Esophagus squamous epithelium (tissue), 5 donors: ENCODE data around the gene HMCN2. TPM values are rescaled to one million over a fixed set of nuclear protein-coding genes. Genes with fewer than 3 reads are reported as not detected.

ENCODE experiments used
- DNase-seq: peaks from one replicate; lab custom pipeline; 2025; lab: John Stamatoyannopoulos, UW
- H3K27ac ChIP-seq, 4 donors: fragments of 200-600 bp; sonication (generic); one replicate each; pipeline ENCODE4 v1.5.1; 2016 to 2019; ENCODE audit warnings: mild to moderate bottlenecking in 1 of 4
- H3K27me3 ChIP-seq, 4 donors: fragments of 200-600 bp; sonication (generic); 1 replicate in 3 of 4; 2 replicates in 1 of 4; pipeline versions ENCODE4 v1.5.1 to v1.6.0; 2017 to 2021; ENCODE audit warnings: antibody characterized with exemption in 1 of 4
- H3K36me3 ChIP-seq, 3 donors: fragments of 200-600 bp; sonication (generic); one replicate each; pipeline ENCODE4 v1.5.1; 2016 to 2019
- H3K4me1 ChIP-seq, 3 donors: fragments of 200-600 bp; sonication (generic); one replicate each; pipeline ENCODE4 v1.5.1; 2017 to 2019
- H3K4me3 ChIP-seq, 4 donors: fragments of 200-600 bp; sonication (generic); 1 replicate in 3 of 4; 2 replicates in 1 of 4; pipeline ENCODE4 v1.5.1; 2016 to 2019; ENCODE audit warnings: mild to moderate bottlenecking in 2 of 4, moderate library complexity in 1 of 4
- H3K9me3 ChIP-seq, 3 donors: fragments of 200-600 bp; sonication (generic); one replicate each; pipeline ENCODE4 v1.5.1; 2016 to 2019
- POLR2A ChIP-seq, 4 donors: fragments of 450-650 bp; IDR thresholded peaks; one replicate each; pipeline ENCODE4 v1.6.1; 2017; ENCODE audit warnings: antibody characterized with exemption in 4 of 4, mild to moderate bottlenecking in 4 of 4, moderate library complexity in 3 of 4
- WGBS, 2 donors: methylation state at CpG; one replicate each; pipeline ENCODE4 v1.1.5; 2018; 5-methylcytosine and 5-hydroxymethylcytosine counted together
- intact Hi-C: fragments of 100-400 bp; cut with DNase I; formaldehyde crosslinking; loops from one replicate; pipeline ENCODE4 v1.15.0; 2022
- total RNA-seq, 4 donors: library from RNA; depleted of rRNA; stranded (reverse); fragments of >200 nt; gene quantifications; one replicate each; pipeline ENCODE4 v1.1.0, GENCODE V29; 2016
- TF ChIP-seq, protein P1 (sequence below), 6 experiments: fragments of 450-650 bp in 4 of 6; fragments of 200-600 bp in 2 of 6; sonication (generic) in 2 of 6; IDR thresholded peaks; one replicate each; pipeline ENCODE4 v1.5.1; 2016 to 2019; ENCODE audit warnings: antibody characterized with exemption in 6 of 6, mild to moderate bottlenecking in 4 of 6, moderate library complexity in 4 of 6
- donor health status: DM: yes; HTN: yes; CAD: no.

The HMCN2 gene
- total RNA-seq, 4 donors from 2014 or later: 0.53 to 4.8 (median 0.78) TPM

DNA sequence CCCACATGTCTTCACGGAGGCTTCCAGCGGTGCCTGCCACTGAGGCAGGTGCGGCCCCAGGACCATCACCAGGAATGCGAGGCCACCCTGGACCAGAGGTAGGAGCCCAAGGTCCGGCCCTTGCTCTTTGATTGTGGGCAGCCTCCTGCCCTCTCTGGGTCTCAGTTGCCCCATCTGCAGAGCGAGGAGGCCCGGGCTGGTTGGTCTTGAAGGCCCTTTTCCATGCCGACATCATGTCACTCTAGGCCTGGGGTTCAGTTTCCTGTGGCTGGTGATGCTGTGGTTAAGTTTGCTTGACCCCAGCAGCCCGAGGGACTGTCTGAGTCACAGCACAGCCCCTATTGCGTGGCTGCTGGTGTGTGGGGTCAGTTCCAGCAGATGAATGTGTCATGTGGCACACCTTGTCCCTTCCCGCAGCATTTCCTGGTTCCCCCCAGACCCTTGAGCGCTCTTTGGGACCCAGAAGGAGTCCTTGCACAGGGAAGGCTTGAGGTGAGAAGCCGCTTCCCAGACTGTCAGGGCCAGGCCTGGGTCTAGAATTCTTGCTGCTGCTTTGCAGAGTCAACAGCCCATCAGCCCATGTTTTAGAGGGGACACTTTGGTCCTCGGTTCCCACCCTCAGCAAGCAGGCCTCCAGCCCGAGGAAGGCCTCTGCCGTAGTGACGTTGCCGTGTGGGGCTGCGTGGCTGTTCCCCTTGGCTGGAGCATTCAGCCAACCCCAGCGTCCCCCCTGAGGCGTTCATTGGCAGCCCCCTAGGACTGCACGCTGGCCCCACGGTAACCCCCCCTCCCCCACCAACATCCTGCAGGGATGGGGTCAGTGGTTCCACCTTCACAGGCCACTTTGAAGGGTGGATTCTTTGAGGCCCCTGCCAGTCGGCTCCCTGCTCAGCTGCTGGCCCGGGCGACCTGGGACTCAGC, 31.0 kb upstream of the HMCN2 start:
- intact Hi-C loops: loop anchor here (10.0 kb wide), 1 partner anchor 350 kb away; no protein-coding TSS in a partner anchor
- Histone ChIP-seq H3K27ac (peak overlapping the region in 3 of 4 donors; percentile 50 to 79 (median 70)), H3K4me1 (peaks cover 9 to 31% (median 11%) of the 10 kb centered on the region in 3 donors), H3K4me3 (no peak overlapping the region), H3K36me3 (peaks cover 0 to 40% (median 0%) of the 10 kb centered on the region in 3 donors), H3K27me3 (no peaks in the 10 kb centered on the region), H3K9me3 (no peaks in the 10 kb centered on the region)
- no peak for TF ChIP-seq POLR2A (IDR thresholded peaks at IDR 0.05)
- TF ChIP-seq, protein P1, sequence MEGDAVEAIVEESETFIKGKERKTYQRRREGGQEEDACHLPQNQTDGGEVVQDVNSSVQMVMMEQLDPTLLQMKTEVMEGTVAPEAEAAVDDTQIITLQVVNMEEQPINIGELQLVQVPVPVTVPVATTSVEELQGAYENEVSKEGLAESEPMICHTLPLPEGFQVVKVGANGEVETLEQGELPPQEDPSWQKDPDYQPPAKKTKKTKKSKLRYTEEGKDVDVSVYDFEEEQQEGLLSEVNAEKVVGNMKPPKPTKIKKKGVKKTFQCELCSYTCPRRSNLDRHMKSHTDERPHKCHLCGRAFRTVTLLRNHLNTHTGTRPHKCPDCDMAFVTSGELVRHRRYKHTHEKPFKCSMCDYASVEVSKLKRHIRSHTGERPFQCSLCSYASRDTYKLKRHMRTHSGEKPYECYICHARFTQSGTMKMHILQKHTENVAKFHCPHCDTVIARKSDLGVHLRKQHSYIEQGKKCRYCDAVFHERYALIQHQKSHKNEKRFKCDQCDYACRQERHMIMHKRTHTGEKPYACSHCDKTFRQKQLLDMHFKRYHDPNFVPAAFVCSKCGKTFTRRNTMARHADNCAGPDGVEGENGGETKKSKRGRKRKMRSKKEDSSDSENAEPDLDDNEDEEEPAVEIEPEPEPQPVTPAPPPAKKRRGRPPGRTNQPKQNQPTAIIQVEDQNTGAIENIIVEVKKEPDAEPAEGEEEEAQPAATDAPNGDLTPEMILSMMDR (IDR thresholded peaks at IDR 0.05): no peak
- DNase-seq: no peak
- WGBS, 2 donors: 87% methylated on average over 7 of the region's 26 CpGs; no CpG with 5 or more reads in 1 of the 2 donors

DNA sequence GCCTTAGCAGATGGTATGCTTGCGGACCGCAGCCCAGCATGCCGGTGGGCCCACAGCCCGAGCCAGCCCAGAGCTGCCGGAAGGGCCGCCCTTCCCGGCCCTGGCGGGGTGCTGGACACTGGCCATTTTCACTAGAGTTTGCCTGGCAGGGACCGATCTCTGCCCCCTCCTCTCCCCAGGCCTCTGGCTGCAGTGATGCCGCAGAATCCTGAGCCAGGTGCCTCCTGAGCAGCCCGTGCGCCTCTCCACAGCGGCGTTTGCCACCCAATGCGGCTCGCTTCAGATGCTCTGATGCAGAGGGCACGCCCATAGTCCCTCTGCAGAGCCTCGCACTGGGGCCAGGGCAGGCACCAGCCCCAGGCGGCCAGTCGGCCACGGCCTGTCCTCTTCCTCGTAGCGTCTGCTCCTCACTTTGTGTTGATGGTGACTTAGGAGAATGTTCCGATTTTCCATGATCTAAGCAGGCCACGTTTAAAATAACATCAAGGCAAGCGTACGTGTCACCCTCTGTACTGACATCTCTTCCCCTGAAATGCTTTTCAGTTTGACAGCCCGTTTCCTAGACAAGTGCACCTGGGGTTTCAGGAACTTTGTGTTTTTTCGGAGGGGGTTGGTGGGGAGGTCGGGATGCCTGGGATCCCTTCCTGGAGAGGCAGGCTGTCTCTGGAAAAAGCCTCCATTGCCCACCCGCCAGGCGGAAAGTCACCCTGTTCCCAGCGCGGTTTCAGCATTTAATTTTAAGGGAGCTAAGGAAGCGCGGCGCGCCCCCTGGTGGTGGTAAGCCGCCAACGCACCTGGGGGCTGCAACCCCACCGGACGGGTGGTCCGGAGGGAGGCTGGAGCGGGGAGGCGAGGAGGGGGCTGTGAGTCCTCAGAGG, 29.8 kb upstream of the HMCN2 start:
- Histone ChIP-seq H3K27ac (peak overlapping the region; percentile 50 to 79 (median 65)), H3K4me1 (peaks cover 9 to 43% (median 22%) of the 10 kb centered on the region in 3 donors), H3K36me3 (peaks cover 0 to 32% (median 0%) of the 10 kb centered on the region in 3 donors), H3K9me3 (no peaks in the 10 kb centered on the region), H3K27me3 (no peaks in the 10 kb centered on the region), H3K4me3 (no peak overlapping the region)
- no peak for DNase-seq
- 24 to 65% methylated on average over 16 to 24 of the region's 45 CpGs for WGBS, 2 donors
- intact Hi-C loops: loop anchor here (2.0 to 10.0 kb wide), 2 partner anchors 127 to 351 kb away; no protein-coding TSS in a partner anchor
- TF ChIP-seq, protein P1 (IDR thresholded peaks at IDR 0.05): peak; percentile 98 to 100 (median 99)
- TF ChIP-seq POLR2A (IDR thresholded peaks at IDR 0.05): no peak

DNA sequence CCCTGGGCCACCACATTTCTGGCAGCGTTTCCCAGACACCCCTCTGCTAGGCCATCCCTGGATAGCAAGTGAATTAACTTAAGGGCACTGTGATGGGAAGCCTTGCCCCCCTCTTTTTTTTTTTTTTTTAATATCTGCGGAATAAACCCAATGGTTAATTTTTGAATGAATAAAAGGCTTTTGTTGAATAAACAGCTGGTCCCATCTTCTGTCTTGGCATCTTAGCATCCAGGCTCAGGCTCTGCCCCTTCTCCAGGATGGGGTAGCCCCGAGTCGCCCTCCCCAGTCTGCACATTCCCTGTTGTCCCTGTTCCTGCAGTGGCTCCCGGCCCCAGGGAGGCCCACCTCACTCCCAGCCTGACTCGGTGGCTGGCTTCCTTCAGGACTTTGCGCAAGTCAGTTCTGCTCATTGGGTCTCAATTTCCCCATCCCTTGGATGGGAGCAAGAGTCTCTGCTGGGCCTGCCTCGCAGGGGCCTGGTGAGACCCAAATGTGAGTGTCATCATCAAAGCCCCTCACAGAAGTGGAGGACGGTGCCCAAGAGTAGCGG, 29.0 kb upstream of the HMCN2 start:
- DNase-seq: no peak
- Histone ChIP-seq H3K27me3 (no peaks in the 10 kb centered on the region), H3K9me3 (no peaks in the 10 kb centered on the region), H3K4me3 (no peak overlapping the region), H3K27ac (peak overlapping the region; percentile 60 to 85 (median 74)), H3K4me1 (peaks cover 9 to 48% (median 26%) of the 10 kb centered on the region in 3 donors), H3K36me3 (peaks cover 0 to 32% (median 0%) of the 10 kb centered on the region in 3 donors)
- no peak for TF ChIP-seq POLR2A (IDR thresholded peaks at IDR 0.05)
- TF ChIP-seq, protein P1 (IDR thresholded peaks at IDR 0.05): peak in 1 of 6 experiments; percentile 29
- WGBS, 2 donors: 46 to 52% methylated on average over 6 of the region's 10 CpGs
- intact Hi-C loops: loop anchor here (2.0 to 10.0 kb wide), 2 partner anchors 128 to 352 kb away; no protein-coding TSS in a partner anchor

DNA sequence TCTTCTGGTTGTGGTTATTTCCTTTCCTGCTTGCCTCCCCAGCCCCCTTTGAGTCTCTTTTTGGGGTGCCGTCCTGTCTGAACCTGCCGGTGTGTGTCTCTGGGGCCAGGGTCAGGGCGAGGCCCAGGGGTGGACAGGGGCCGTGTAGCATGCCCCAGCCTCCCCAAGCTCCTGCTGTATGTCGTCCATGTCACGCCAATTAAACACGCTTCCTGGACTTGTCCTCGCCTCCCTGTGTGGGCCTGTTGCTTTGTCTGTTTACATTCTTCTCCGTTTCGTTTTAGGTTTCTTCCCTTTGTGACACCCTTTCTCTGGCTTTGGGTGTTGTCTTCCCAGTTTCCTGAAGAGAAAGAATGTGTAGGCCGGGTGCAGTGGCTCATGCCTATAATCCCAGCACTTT, 28.5 kb upstream of the HMCN2 start:
- no peak for DNase-seq
- no peak overlapping the region for H3K4me3 ChIP-seq
- no peaks in the 10 kb centered on the region for H3K9me3 ChIP-seq
- 20 to 45% methylated on average over 11 of the region's 11 CpGs for WGBS, 2 donors
- TF ChIP-seq, protein P1 (IDR thresholded peaks at IDR 0.05): no peak
- TF ChIP-seq POLR2A (IDR thresholded peaks at IDR 0.05): no peak
- peak overlapping the region; percentile 60 to 85 (median 74) for H3K27ac ChIP-seq
- H3K4me1 ChIP-seq: peaks cover 9 to 48% (median 26%) of the 10 kb centered on the region in 3 donors
- H3K36me3 ChIP-seq: peaks cover 0 to 29% (median 0%) of the 10 kb centered on the region in 3 donors
- intact Hi-C loops: loop anchor here (2.0 to 10.0 kb wide), 2 partner anchors 128 to 352 kb away; no protein-coding TSS in a partner anchor
- no peaks in the 10 kb centered on the region for H3K27me3 ChIP-seq
